Hippocampal formation (tissue), 2 donors: ENCODE data around the gene IGDCC3.
"Not testable (repeated sequence)": the region's sequence is repeated elsewhere in the genome, so short reads cannot be mapped to it uniquely, and the experiment has no call there.

Experiments
- DNase-seq, 2 donors: peaks; one replicate each; lab custom pipeline; 2025; lab: John Stamatoyannopoulos, UW

IGDCC3 gene

DNA sequence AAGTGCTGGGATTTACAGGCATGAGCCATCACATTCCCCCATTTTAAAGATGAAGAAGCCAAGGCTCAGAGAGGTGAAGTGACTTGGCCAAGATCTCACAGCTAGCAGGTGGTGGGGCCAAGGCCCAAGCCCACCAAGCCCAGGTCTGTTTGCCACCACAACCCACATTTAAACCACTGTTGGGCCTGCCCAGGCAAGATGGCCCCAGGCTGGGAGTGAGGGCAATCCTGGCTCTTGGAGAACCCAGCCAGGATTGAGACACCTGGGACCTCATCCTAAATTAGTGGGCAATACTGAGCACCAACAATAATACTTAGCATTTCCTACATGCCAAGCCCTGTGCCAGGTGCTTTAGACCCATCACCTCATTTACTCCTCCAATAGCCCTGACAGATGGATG is 6.9 kb downstream of the IGDCC3 start:
- DNase-seq, result no peak

DNA sequence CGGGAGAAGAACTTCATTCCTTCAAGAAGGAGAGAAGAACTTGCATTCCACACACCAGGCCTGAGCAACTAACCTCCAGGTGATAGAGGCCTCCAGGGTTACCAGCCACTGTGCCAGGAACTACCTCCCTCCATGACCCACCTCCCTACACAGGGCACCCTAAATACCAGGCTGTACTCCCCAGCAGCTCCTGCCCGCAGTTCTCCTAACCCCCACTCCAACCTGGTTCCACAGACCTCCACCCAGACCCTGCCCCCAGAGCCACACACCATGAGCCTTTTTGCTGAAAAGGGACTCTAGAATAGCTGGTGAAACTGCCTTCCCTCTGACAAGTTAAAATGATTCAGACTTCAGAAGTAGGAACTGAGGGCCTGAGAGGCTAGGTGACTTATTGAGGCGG is 8.2 kb downstream of the IGDCC3 start:
- no peak for DNase-seq

- no peak for DNase-seq
These were observed 8.6 kb downstream of the IGDCC3 start for GRCh38 chr15:65369212-65369547.

GRCh38 chr15:65368302-65369211 is 9.2 kb downstream of the IGDCC3 start:
- peak; percentile 20 to 26 for DNase-seq

GRCh38 chr15:65366122-65366892 is 11.5 kb downstream of the IGDCC3 start:
- DNase-seq, result no peak

- DNase-seq, result no peak
These were observed 12.6 kb downstream of the IGDCC3 start for GRCh38 chr15:65365229-65365628.

DNA sequence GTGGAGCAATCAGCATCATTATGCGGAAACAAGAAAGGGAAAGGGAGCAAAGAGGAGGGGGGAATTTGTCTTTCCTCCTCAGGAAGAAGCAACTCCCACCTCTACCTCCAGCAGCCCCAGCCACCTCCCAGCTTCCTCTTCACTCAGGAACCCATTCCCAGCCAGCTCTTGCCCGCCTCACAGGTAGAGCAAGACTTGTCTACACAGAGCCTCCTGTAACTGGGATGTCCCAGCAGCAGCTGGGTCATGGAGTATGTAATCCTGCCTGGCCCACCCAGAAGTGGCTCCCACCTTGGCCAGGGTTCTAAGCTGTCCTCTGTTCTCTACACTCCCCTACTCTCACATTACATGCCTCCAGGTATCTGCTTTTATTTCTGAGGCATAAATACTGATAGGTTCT is 14.0 kb downstream of the IGDCC3 start:
- DNase-seq, result no peak

DNA sequence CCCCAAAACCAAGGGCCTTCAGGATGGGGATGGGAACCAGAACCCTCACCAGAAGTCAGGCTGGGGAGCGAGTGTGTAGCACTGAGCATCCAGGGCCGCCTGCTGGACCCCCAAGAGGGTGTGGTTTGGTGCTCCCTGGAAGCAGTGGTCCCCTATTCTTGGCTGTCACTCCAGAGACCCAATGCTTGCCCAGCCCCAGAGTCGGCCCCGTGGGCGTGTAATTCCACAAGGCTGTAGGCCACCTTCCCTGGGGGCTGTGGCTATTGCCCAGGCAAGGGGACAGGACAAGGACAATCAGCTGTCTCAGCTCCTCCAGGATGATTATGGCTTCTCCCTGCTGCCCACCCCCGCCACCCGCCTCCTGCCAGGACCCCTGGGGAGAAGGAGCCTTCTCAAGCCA is 14.5 kb downstream of the IGDCC3 start:
- DNase-seq, result no peak

GRCh38 chr15:65362491-65362890 is 15.3 kb downstream of the IGDCC3 start:
- DNase-seq, result no peak

GRCh38 chr15:65361708-65362459 is 15.9 kb downstream of the IGDCC3 start:
- no peak for DNase-seq

DNA sequence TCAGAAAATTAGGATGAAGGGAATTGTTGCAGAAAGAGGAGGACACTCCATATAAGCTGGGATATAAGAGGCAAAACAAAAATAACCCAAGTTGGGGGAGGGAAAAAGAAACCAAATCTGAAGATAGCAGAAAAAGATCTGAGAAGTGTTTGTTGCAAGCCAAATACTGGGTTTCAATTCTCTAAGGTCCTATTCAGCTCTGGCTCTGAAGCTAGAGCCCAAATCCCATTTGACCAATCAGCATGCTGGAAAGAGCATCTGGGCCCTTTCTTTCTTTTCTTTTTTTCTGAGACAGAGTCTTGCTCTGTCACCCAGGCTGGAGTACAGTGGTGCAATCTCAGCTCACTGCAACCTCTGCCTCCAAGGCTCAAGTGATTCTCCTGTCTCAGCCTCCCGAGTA is 17.3 kb downstream of the IGDCC3 start:
- DNase-seq, result no peak

GRCh38 chr15:65355988-65356353 is 21.8 kb downstream of the IGDCC3 start:
- no peak for DNase-seq

DNA sequence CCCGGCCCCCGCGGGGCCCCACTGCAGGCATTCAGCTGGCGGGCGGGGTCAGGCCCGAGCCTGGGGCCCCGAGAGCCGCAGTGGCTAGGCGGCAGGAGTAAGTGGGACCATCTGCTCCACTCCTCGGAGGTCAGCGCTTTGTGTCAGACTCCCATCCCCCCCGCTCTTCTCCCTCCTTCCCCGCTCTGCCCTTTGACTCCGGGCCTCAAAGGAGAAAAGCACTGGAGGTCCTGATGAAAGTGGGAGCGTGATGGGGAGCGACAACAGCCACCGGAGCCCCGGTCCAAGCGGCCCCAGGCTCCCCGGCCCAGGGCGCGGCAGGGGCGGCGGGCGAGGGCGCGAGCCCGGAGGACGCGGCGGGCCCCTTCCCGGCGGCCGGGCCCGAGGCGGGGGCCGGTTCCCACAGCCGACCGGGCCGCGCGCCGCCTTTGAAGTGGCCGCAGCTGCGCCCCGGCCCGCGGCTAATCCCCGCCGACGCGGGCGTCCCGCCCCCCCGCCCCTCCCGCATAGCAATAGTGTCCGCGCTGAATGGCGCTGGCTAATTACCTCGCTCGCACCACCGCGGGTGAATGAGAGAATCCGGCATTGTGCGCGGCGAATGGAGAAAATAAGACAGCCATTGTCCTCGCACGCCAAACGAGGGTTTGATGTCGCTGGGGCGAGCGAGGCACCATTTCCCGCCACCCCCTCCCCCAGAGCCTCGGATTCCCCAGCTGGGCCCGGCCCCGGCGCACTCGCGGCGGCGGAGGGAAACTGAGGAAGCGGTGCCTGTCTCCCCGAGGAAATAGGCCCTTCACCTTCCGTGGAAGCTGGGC is 22.4 kb downstream of the IGDCC3 start:
- DNase-seq, result peak; percentile 70 to 86

GRCh38 chr15:65354835-65355172 is 23.0 kb downstream of the IGDCC3 start:
- no peak for DNase-seq

DNA sequence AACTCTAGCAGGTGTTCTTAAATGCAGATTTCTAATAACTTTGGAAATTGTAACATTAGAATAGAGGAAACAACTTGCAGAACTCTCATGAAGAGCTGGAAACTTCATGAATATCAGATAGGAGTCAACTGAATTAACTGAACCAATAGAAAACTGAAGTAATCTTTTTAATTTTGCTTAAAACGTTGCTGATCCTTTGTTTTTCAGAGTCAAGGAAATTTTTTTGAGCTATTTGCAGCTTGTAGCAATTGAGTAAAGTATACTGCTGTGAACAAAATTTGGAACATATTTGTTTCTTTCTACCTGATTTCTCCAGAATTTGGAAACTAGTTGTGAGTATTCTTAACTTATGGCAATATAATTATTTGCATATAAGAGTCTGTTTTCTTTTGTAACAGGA is 25.8 kb downstream of the IGDCC3 start:
- not testable (repeated sequence) for DNase-seq

DNA sequence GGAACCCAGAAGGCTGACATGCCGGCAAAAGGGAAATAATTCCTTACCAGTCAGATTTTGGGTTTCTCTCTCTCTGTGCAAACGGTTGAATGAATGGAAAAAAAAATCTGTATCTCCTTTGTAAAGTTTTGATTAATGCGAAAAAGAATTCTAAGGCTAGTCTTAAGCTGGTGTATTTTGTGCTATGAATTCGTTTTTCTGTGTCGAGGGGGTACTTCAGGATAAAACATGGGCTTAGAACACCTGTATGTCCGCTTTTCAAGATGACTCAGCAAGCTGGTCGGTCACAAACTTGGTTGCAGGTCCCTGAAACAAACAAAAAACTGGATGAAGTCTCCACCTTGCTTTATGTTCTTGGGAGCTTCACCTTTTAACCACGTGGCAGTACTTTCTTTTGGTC is 28.5 kb downstream of the IGDCC3 start:
- DNase-seq, result no peak

GRCh38 chr15:65347756-65348155 is 30.0 kb downstream of the IGDCC3 start:
- DNase-seq, result not testable (repeated sequence)

DNA sequence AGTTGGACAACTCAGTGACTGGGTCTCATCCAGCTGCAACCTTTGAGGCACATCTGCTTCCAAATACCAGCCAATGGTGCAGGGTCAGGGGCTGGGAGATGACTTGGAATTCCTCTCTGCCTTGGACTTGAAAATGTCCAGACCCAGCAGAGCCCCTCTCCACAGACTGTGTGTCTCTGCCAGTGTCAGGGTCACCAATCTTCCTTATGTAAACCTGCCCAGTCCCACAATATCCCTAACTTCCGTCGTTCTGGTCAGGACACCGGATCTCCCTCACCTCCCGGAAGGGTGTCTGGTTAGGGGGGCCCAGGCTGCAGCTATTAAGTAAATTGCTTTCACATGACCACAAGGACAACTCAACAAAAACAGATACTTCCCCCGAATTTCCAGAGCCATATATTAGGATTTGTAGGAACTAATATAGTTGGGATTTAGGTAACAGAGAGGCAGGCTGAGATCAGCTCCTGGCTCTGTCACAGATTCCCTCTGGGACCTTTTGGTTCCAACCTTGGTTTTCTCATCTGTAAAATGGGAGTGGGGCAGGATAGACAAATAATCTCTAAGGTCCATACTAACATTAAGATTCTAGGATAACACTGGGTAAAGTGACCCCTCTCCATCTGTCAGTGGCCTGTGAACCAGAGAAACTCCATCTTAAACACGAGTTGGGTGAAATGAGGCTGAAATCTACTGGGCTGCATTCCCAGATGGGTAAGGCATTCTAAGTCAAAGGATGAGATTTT is 30.8 kb downstream of the IGDCC3 start:
- DNase-seq, result no peak

DNA sequence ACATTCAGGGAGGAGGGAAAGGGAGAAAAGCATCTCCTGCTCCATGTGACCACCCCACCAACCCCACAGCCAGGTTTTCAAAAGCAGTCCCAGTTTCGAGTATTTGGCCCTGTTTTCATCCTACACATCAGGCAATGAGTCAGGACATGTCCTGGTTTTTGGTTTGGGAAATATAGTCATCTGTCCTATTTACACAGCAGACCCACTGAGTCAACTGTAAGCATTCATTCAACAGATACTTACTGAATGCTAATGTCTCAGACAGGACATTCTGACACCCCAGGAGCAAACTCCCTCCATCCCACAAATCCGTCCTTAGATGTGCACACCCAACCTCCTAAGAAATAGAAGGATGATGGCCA is 32.9 kb downstream of the IGDCC3 start:
- no peak for DNase-seq

DNA sequence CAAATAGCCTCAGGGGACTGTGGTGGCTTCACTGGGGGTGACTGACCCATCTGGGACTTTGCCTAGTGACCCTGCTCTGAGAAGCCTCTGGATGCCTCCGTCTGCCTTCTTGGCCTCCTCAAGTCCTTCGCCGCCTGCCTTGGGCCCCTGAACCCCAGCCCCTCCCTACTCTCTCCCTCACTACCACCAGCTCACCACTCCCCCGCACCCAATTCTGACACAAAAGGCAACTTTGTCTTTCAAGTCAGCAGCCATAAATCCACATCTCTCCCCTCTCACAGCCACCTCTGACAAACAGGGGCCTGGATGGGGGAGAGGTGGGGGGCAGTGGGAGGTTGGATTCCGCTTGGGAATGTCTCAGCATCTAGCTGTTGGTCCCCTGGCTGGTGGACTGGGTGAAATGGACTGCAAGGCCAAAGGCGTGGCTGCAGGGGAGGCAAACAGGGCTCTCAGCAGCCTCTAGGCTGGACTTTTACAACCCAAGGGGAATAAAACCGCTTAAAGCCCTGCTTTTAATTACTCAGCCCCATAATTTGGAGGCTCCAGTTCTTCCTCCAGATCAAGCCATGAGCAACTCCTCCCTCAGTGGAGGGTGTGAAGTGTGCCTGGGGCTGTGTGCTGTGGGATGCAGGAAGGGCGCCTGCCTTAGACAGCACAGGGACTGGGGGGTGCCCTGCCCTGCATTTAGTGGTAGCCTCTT is 33.4 kb downstream of the IGDCC3 start:
- no peak for DNase-seq
